ENCODE measurements around the gene LHX4.

LHX4 gene

DNA sequence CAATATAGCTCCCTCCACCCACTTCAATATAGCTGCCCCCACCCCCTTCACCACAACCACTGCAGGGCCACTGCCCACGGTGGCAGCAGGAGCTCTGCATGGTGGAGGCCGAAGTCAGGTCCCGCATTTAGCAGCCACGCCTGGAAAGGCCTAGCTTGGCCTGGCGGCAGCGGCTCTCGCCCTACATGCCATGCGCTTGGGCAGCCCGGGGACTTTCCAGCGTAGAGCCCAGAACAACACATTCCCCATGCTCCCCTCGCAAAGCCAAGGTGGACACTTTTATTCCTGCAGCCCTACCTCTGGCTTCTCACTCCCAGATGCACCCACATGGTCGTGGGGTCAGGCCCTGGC, 37.1 kb downstream of the LHX4 start:
- POLR2A ChIA-PET, result no interaction called here
- CTCF ChIA-PET, result interaction anchor here (1.0 to 1.9 kb wide), 3 partner anchors 14 to 212 kb away, joined by 3 to 8 read pairs (median 4); no protein-coding TSS in a partner anchor
- TF ChIP-seq, protein P1, sequence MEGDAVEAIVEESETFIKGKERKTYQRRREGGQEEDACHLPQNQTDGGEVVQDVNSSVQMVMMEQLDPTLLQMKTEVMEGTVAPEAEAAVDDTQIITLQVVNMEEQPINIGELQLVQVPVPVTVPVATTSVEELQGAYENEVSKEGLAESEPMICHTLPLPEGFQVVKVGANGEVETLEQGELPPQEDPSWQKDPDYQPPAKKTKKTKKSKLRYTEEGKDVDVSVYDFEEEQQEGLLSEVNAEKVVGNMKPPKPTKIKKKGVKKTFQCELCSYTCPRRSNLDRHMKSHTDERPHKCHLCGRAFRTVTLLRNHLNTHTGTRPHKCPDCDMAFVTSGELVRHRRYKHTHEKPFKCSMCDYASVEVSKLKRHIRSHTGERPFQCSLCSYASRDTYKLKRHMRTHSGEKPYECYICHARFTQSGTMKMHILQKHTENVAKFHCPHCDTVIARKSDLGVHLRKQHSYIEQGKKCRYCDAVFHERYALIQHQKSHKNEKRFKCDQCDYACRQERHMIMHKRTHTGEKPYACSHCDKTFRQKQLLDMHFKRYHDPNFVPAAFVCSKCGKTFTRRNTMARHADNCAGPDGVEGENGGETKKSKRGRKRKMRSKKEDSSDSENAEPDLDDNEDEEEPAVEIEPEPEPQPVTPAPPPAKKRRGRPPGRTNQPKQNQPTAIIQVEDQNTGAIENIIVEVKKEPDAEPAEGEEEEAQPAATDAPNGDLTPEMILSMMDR (IDR thresholded peaks at IDR 0.05; ENCODE audit: insufficient read depth, low read length, missing control alignments), result no peak
- H3K4me3 ChIP-seq (ENCODE audit: low read depth, low read length), result no peak overlapping the region
- DNase-seq (ENCODE audit: low read depth, low spot score), result no peak

DNA sequence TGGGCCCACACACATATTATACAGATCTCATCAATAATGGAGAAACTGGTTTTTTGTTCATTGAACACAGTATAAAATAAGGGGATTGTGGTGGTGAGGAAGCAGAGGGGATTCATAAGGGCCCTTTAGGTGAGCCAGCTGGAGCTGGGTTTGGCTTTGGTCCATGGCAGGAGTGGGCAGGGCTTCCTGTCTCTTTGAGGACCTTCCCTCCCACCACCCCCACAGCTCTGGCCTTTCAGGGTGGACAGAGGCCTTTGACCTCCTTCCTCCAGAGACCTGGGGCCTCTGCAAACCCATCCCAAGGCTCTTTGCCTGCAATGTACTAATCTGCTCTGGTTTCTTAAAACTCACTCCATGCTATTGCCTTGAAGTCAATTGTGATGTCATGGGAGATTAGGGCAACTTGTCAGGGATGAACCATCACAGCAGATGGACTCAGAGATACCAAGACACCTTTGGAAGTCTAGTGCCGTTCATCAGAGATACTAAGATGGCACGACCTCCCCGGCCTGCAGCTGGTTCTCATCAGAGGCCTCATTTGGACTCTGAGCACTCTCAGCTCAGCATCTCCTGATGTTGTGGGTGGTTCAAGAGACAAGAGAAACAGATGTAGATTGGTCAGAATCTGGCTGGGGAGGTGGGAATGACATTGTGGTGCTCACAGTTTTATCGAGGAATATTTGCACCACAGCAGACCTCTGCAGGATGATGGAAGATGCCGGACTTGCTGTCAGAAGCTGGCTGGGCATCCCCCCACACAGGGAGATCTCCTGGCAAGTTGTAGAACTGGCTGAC, 37.9 kb downstream of the LHX4 start:
- POLR2A ChIA-PET, result no interaction called here
- H3K4me3 ChIP-seq (ENCODE audit: low read depth, low read length), result no peak overlapping the region
- TF ChIP-seq, protein P1 (IDR thresholded peaks at IDR 0.05; ENCODE audit: insufficient read depth, low read length, missing control alignments), result no peak
- CTCF ChIA-PET, result interaction anchor here (1.0 to 1.9 kb wide), 4 partner anchors 9 to 211 kb away, joined by 3 to 8 read pairs (median 4); no protein-coding TSS in a partner anchor
- DNase-seq (ENCODE audit: low read depth, low spot score), result no peak

DNA sequence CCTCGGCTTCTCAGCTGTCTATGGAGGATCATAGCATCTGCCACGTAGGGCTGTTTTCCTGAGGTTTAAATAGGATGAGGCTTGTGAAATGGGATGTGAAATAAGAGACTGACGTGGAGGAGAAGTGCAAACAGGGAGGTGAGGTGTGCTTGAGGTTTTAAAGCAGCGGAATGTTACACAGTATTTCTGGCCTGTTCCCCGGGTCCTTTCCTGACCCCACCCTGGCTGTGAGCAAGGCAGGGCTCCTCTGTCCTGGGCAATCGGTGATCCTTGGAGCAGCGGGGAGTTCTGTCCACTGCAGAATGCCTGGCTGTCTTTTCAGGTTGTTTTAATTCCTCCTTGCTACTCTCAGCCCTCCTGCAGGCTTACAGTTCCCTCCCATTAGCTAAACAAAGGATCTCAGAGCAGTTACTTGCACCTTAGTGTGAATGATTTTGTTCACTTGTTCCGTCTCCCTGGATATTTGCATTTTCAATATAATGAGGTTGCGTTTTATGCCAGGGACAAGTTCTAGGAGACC, 38.6 kb downstream of the LHX4 start:
- no peak for DNase-seq (ENCODE audit: low read depth, low spot score)
- TF ChIP-seq, protein P1 (IDR thresholded peaks at IDR 0.05; ENCODE audit: insufficient read depth, low read length, missing control alignments), result no peak
- POLR2A ChIA-PET, result no interaction called here
- CTCF ChIA-PET, result interaction anchor here (0.9 to 1.9 kb wide), 3 partner anchors 9 to 94 kb away, joined by 3 to 8 read pairs (median 3); no protein-coding TSS in a partner anchor
- H3K4me3 ChIP-seq (ENCODE audit: low read depth, low read length), result no peak overlapping the region

DNA sequence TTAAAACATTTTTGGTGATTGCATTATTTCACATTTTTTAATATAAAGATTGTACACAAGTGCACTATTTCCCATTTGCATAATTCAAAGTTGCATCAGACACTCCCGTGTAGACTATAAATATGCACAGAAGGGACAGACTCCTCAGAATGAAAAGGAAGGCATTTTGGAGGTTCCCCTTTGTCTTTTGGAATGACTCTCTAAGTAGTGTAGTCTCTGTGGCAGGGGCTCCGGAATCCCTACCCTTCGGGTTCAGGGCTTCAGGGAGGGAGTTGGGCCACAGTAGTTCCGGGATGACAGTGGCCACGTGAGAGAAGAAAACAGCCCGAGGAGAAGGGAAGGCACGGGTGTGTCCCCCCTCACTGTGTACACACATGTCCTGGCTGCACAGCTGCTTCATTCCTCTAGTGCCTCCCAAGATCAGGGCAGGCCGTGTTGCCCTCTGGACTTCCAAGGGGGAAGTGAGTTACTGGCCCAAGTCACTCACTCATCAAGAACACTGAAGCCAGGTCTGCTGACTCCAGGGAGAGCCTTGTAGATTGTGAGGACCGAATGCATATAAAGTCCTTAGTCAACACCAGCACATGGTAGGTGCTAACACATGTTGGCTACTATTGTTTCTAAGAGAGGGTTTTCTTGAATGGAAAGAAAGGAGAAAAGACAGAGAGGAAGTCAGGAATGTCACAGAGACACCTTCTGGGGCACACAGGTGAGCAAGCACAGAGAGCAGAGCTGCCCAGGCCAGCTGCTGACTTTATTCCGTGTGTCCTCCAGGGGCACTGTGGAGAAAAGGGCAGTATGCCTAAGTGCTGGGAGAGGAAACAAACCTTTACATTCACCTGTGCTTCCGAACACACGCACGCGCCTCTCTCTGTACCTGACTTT, 39.8 kb downstream of the LHX4 start:
- ChIA-PET POLR2A (no interaction called here), CTCF (interaction anchor here (0.5 to 7.4 kb wide), 10 partner anchors 8 to 311 kb away, joined by 3 to 41 read pairs (median 4); no protein-coding TSS in a partner anchor)
- H3K4me3 ChIP-seq (ENCODE audit: low read depth, low read length), result no peak overlapping the region
- no peak for DNase-seq (ENCODE audit: low read depth, low spot score)
- TF ChIP-seq, protein P1 (IDR thresholded peaks at IDR 0.05; ENCODE audit: insufficient read depth, low read length, missing control alignments), result peak; percentile 53

DNA sequence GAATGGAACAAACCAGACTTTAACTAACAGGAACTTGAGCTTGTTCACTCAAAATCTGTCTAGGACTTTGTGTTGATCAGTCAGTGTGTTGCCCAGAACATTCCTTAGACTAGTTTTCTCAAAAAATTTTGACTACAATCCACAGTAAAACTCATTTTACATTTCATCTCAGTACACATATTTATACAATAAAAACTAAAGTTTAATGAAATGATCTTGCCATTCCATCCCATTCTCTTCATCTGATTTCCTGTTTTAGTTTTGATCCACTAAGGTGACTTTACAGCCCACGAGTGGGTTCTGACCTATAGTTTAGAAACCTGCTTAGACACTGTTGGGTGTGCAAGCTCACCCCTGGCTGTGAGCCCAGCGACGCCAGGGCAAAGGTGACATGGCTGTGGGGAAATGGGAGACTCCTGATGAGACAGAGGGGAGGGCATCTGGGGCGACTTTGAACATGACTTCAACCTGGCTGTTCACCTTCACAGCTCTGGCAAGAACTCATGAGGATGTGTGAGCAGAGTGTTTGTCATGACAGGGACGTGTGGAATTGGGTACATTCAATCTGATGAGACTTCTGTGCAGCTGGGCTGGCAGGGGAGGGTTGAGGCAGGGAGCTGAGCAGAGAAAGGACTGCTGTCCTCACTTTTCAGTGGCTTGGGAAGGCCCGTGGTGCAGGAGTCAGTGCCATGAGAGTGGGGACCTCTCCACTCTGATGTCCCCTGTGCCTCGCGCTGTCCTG, 40.6 kb downstream of the LHX4 start:
- TF ChIP-seq, protein P1 (IDR thresholded peaks at IDR 0.05; ENCODE audit: insufficient read depth, low read length, missing control alignments), result no peak
- no peak for DNase-seq (ENCODE audit: low read depth, low spot score)
- POLR2A ChIA-PET, result interaction anchor here (1.0 kb wide), 1 partner anchor 231 kb away, joined by 3 read pairs; the partner anchor contains the start of gene ACBD6
- H3K4me3 ChIP-seq (ENCODE audit: low read depth, low read length), result no peak overlapping the region
- CTCF ChIA-PET, result interaction anchor here (1.0 to 7.4 kb wide), 10 partner anchors 9 to 212 kb away, joined by 3 to 41 read pairs (median 4); no protein-coding TSS in a partner anchor
